ENCODE data around the gene GNAT2.

Gene GNAT2

DNA sequence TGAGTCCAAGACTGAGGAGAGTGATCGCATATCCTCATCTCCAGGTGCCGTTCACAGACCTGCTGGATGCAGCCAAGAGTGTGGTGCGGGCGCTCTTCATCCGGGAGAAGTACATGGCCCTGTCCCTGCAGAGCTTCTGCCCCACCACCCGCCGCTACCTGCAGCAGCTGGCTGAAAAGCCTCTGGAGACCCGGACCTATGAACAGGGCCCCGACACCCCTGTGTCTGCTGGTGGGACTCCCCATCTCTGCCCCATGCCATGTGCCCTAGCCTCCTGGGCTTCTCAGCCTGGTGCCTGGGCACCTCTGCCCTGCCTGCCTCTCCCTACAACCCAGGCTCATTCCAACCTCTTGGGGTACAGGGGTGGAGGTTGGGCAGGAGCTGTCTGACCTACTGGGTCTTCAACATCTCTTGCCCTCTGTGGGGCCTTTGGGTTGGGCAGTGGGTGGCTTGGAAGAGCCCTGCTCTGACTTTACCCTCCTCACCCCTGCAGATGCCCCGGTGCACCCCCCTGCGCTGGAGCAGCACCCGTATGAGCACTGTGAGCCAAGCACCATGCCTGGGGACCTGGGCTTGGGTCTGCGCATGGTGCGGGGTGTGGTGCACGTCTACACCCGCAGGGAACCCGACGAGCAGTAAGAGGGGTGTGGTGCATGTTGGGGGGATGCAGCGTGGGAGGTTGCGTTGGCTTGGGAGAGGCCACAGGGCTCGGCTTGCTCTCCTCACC is 7.4 kb upstream of the GNAT2 start:
- no peak for DNase-seq

DNA sequence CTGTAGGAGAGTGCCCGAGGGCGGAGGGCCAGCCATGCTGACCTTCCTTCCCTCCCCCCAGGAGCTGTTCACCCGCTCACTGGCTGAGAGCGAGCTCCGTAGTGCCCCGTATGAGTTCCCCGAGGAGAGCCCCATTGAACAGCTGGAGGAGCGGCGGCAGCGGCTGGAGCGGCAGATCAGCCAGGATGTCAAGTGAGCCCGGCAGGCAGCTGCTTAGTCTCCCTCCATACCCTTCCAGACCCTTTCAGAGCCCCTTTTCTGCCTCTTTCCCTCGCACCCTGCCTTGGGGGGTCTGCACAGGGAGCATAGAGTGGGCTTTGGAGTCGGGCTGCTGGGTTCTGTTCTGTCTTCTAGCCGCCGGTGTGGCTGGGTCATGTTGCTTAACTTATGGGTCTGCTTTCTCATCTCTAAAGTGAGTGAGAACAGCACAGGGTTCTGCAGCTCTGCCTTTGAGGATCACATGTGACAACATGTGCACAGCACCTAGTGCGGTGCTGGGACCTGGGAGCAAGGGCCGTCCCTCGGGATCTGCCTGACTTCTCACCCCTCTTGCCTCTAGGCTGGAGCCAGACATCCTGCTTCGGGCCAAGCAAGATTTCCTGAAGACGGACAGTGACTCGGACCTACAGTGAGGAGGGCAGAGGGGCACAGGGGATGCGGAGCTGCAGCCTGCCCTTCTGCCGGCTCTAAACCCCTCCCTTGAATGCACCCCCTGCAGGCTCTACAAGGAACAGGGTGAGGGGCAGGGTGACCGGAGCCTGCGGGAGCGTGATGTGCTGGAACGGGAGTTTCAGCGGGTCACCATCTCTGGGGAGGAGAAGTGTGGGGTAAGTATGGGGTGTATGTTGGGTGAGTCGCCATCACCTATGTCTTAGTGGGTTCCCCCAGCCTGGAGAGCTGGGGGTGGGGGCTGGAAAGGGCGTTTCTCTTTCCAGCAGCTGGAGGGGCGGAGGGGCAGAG is 6.5 kb upstream of the GNAT2 start:
- no peak for DNase-seq

DNA sequence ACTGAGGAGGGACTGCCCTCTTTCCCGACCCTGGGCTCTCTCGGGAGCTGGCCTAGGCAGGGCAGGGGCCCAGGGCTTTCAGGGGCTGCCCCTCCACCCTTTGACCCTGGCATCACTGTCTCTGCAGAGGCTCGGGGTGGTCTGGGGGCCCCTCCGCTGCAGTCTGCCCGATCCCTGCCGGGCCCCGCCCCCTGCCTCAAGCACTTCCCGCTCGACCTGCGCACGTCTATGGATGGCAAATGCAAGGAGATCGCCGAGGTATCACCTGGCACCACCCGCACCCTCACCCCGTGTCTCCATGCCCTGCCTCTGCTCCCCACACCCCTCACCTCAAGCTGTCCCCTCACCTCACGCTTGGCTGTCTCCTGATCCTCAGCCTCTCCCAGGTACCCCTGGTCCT is 5.8 kb upstream of the GNAT2 start:
- no peak for DNase-seq

DNA sequence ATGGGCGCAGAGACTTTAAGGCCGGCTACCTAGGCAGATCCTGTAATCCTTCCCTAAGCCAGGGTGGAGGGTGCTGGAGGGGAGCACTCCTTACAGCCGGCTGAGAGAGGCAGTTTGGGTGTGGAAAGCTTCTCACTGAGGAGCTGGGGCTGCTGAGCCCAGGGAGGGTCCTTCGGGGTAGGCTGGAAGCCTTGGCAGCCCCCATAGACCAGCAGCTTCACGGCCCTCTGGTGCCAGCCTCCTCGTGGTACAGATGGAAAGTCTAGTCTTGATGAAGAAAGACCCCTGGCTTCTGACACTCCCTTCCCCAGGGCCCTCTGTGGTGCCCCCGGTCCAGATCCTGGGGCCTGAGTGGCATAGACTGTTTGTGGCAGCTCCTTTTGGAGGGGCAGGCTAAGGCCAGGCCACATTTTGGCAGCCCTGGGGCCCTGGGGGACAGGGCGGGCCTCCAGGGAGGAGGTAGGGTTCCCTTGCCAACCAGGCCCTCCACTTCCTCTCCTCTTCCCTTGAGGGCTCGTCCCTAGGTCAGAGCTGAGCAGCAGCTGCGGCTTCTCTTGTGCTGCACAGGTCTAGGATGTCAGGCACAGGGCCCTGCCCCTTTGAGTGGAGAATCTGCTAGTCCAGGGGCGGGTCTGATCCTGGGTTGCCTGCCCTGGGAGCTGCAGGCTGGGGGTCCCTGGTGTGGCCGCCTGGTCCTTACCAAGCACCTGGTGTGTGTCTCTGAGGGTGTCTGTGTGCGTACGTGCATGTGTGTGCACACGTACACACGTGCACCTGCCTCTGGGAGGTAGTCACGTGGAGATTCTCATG is 5.0 kb upstream of the GNAT2 start:
- DNase-seq: no peak

DNA sequence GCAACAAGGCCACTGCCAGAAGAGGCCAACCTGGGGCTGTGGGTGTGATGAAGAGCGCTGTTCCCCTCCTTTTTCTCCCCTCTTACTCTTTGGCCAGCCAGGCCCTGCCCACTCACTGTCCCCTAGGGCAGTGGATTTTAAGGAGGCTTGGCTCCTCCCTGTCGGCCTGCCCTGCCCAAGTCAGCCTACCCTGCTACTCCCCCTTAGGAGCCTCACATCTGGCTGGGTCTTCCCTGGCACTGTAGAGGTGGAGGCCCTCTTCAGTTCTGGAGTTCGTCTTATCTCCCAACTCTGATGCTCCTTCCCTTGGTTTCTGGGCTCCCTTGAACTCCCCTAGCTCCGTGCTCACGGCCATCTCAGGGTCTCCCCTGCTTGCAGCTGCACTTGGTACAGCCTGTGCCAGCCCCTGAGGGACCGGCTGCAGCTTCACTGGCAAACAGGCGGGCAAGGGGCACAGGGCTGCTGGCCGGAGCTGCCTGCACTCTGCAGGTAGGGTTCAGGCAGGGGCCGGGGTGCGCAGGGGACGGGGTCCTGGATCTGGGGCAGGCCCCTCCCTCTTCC is 4.3 kb upstream of the GNAT2 start:
- DNase-seq: no peak

DNA sequence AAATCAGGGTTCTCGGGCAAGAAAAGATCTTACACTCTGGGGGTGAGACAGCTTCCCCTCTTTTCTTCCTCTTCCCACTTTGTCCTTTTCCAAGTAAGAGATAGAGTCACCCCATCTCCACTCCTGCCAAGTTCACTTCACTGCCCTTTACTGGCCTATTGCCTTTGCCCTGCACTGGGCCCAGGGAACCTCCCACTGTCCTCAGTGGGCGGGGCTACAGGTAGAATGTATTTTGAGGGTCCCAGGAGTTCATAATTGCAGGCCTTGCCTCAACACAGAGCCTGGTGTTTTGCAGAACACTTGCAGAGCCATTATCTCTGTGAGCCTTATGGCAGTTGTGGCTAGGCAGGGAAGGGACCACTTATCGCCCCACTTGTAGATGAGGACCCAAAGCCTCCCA is 3.5 kb upstream of the GNAT2 start:
- no peak for DNase-seq

DNA sequence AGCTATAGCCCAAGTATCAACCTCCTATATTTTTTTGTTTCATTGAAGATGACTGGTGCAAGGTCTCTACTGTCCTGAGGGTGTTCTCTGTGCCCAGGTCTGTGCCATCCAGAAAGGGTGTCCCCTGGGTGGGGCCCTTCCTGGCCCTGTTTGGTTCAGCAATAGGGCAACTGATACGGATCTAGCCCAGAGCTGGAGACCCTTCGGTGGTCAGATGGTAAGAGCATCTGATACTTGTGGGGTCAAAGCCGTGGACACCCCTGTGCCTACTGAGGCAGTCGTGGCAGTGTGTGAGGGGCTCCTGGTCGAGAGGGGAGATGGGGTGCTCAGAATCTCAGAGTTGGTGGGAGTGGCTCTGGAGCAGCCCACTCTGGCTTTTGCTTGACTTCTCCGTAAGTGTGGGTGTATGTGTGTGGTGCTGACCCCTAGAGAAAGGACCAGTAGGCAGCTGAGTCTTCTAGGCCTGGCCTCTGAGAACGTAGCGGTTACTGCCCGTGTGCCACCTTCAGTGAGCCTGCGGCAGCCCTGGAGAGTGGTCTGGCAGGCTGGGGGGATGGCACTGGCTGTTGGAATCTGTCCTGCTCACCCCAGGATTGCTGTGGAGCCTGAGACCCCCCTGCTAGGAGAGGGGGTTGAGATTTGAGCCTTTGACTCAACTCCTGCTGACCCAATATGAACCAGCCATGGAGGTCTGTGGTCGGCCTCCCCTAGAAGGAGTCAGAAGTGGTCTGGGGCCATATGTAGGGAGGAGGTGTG is 2.9 kb upstream of the GNAT2 start:
- no peak for DNase-seq

DNA sequence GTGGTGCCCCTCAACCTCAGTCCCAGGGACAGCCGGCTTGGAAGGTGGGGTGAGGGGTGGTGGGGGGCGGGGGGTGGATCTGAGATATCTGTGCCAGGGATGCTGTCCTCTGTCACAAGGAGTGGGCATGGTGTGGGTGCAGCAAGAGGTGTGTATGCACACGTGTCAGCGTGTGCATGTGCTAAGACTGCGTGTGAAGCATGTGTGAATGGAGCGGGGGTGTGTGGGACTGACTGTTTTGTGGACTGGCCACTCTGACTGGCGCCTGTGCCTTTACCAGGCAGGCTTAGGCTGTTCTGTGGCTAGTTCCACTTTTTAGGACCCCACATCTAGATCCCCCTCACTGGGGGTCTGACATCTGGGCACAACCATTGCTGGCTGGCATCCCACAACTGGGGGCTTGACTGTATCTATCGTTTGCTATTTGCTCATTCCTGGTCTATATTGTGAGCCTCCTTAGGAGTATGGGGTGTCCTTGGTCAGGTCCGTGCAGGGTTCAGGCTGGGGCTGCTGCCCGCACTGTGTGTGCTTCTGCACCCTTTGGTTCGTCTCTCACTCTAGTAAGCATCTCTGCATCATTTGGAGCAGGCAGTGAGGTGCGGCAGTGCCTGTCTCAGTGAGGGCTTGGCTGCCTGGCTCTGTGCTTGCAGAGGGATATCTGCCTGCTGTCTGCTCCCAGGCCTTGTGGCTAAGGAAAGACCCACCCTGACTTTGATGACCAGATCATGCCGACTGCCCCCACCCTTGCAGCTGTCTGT is 2.1 kb upstream of the GNAT2 start:
- no peak for DNase-seq

DNA sequence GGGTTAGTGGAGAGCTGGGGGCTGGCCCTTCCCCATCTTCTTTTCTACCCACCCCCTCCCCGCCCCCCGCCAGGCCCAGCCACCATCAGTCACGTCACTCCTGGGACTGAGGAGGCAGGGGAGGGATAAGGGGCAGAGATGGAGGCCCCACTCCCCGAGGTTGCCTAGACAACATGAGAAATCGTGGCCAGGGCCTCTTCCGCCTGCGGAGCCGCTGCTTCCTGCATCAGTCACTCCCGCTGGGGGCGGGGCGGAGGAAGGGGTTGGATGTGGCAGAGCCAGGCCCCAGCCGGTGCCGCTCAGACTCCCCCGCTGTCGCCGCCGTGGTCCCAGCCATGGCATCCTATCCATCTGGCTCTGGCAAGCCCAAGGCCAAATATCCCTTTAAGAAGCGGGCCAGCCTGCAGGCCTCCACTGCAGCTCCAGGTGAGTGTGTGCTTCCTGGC is 1.4 kb upstream of the GNAT2 start:
- DNase-seq: peak; percentile 99

DNA sequence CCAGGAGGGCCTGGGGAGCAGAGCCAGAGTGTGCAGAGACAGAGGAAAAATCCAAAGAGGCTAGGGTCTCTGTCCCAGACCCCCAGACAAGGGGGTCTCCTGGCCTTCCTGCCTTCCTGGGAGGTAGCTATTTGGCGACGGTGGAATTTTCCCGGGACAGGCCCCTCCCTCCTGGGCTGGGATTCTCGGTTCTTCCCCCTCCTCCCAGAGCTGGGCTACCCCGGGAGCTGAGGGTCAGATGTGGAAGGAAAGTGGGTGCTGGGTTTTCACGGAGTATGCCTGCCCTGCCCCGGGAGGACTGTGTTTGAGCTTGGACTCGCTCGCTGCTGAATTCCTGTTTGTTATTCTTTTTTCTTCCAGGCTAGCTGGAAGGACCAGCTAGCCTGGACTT is 980 bp upstream of the GNAT2 start:
- no peak for DNase-seq

DNA sequence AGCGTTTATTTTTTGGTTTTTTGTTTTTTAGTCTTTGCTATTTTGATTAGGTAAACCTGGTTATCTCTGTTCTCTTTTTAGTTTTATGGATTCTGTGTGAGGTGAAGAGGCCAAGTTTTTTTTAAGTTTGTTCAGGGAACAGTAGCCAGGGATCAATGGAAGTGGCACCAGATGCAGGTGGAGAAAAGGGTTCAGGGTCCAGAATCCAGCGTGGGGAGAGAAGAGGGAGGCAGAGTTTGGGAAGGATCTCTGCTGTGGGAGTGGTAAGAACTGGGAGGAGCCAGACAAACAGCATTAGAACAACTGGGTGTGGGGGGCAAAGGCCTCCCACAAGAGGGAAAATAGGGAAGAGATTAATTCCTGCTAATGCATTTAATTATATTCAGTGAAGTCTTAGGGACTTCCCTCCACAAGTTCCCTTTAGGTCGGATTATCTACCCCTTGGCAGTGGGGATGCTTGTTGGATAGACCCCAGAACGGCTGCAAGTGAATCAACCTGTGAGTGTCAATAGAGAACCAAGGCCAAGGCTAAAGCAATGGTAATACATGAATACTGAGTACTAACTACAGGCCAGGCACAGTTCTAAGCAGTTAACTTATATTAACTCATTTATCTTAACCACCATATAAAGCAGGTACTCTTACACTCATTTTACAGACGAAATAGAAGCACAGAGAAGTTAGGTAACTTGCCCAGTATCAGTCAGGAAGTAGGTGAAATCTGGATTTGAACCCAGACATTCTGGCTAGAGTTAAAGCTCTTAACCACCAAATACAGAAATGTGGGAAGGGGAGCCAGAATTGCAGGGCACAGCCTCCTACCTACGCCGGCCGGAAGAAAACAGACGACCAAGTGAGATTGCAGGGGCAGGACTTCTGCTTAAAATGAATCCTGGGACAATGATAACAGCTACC is 498 bp downstream of the GNAT2 start:
- DNase-seq: no peak

DNA sequence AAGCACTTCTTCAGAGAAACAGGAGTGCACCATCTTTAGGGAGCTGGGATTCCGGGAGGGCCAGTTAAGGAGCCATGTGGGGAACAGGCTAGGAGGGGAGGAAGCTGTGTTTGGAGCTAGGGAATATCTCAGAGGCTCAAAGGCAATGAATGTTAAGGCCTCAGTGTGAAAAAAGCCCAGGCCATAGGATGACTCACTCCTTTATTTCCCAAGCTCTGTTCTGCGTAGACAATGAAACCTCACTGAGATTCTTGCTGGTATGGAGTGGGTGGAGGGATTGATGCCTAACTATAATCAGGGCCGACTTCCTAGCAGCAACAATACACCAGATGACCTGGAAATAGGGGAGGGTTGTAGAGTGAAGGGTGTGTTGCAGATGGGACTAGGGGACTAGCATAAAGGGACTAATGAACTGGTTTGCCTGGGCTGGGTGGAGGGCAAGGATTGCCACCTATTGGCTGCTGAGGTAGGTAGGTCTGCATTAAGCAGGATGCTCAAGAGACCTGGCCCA is 2.1 kb downstream of the GNAT2 start:
- DNase-seq: no peak

DNA sequence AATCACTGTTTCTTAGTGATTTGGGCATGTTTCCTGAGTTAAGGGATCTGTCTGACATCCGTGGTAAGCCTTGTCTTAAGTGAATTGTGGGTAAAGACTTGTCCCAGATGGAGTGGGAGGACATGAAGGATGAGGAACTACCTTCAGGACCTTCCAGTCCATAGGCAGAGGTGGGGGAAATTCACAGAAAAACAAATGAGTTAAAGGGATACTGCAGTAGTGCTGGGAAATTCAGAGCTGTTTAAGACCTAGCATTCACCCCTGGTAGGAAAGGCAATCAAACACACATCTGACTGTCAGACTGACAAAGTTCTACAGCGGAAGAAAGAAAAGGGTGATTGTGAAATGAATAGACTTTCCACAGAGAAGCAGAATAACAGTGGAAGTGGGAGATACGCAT is 3.0 kb downstream of the GNAT2 start:
- no peak for DNase-seq

DNA sequence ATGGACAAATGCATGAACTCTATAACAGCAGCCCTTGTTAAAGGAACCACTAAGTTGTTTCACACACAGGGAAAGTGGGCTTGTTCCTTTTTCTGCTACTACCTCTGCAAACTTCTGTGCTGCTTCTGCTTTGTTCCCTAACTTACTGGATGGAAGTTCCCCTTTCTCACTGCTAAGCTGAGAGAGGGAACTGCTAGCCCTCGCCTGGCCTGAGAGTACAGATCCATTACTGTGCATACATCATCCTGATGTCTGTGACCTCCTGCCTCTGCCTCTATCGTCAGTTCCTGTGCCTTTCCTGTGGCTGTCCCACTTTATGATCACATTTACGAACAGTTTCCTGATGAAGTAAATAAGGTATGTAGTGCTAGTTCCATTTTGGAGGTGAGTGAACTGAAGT is 3.5 kb downstream of the GNAT2 start:
- DNase-seq: no peak

DNA sequence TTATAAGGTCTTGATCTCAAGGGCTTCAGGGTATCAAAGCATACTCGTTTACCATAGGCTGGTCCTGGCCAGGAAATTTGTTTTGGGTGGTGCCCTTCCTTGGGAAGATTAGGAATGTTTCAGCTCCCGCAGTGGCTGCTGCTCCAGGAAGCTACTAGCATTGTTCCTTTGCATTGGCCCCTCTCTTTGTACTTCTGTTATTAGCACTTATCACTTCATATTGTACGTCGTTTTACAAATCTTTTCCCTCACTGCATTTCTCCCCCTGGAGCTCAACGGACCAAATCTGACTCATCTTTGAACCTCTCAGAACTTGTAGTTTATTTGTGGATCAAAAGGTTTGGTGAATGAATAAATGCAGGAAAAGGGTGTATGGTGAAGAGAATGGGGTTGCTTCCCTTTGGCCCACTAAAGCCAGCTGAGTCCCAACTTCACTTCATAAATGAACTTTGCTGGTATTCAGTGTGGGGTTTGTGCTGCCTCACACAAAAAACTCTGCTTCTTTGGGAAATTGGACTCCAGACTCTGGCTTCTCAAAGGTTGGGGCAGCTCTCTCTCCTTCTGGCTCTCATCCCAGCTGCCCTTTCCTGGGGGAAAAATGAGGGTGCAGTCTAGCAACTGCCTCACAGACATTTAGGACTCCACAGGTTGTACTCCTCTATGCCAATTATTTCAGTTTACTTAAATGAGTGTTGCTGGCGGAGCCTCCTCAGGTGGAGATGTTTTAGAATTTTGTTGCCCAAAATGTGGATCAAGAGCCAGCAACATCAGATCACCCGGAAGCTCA is 5.9 kb downstream of the GNAT2 start:
- no peak for DNase-seq

DNA sequence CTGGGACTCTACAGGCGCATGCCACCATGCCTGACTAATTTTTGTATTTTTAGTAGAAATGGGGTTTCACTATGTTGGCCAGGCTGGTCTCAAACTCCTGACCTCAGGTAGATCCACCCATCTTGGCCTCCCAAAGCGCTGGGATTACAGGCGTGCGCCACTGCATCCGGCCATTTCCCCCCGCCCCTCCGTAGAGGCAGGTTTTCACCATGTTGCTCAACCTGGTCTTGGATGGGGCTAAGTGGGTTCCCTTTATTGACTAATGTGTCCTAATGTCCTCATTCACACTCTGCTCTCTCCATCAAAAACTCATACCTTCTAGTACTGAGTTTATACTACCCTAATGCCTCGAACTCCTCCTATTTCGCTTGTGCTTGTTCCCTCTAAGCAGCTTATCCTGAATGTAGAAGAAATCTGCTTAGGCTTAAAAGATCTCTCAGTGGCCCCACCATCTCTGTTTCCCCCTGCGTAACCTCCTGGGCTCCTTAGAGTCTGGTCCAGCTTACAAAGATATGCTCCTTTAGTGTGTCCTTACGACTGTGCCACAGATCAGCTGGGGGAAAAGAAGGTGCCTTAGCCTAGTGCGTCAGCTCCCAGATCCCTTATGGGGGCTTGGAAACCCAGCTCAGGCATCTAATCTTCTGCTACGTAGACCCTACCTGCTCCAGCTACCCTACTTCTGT is 8.0 kb downstream of the GNAT2 start:
- no peak for DNase-seq

DNA sequence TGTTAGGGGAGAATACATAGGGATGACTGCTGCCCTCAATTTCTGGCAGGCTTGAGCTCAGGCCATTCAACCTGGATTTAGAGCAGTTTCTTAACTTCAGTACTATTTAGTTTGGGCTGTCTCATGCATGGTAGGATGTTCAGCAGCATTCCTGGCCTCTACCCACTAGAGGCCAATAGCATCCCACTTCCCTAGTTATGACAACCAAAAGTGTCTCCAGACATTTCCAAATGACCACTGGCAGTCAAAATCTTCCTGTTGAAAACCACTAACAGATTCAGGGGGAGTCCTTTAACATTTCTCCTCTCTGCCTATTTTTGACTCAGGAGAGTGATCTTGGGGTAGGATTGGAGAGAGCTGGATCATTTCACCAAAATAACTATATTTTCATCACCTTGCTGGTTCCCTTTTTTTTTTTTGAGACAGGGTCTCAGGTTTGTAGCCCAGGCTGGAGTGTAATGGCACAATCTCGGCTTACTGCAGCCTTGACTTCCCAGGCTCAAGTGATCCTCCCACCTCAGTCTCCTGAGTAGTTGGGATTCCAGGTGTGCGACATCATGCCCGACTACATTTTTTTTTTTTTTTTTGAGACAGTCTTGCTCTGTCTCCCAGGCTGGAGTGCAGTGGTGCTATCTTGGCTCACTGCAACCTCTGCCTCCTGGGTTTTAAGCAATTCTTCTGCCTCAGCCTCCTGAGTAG is 8.7 kb downstream of the GNAT2 start:
- DNase-seq: no peak

DNA sequence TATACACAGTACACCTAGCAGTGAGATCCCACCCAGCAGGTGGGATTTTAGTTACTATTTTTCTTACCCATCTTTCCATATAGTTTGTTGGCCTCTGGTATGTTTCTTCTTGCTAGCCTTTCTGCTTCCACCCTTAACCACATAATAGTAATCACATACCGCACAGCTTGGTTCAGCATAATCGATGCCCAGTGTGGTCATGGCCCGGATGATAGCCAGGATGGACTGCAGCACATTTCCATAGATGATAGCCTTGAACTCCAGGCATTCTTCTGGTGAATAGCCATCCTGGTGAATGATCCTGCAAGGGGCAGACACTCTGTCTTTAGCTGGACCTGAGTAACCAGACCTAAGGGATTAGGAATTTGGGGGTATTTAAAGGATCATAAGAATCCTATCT is 9.5 kb downstream of the GNAT2 start:
- no peak for DNase-seq

Measured in activated CD4-positive, alpha-beta T cell treated with anti-CD3 and anti-CD28 coated beads, Interleukin-10, Interleukin-2, amounts not matched to agents 100 ng/mL and 50 ng/mL, durations not matched to agents 16 hours and 8 hours (primary cell).